Caco-2 (cell line): ENCODE results near the gene CELA1. TPM values are rescaled to one million over a fixed set of nuclear protein-coding genes. Genes with fewer than 3 reads are reported as not detected.

Source experiments
- BruUV-seq: library from RNA; stranded (reverse); fragments of 400-500 nt; replicated peaks from 2 replicates; lab custom pipeline; 2021; lab: Mats Ljungman, UMichigan
- CTCF ChIA-PET: fragments of 300-600 bp; sonication (Branson Sonifier 250); formaldehyde crosslinking; loops from one replicate; lab custom pipeline; 2022; ENCODE audit warnings: antibody characterized with exemption; lab: Charles Lee
- POLR2A ChIA-PET: fragments of 300-600 bp; sonication (Branson Sonifier 250); formaldehyde crosslinking; loops from one replicate; lab custom pipeline; 2022; ENCODE audit warnings: antibody characterized with exemption; lab: Charles Lee
- DNase-seq, 2 experiments: peaks; one replicate each; pipeline versions ENCODE4 v3.0.0 to v3.0.0-alpha.2; 2020 to 2022
- H3K27me3 ChIP-seq: replicated peaks from 2 replicates; pipeline ENCODE4 v1.6.0; 2011; ENCODE audit warnings: low read length; ENCODE audit not compliant: control insufficient read depth, insufficient read depth
- H3K36me3 ChIP-seq: 2 replicates; pipeline ENCODE4 v1.5.1; 2011; ENCODE audit warnings: low read length; ENCODE audit not compliant: control insufficient read depth, insufficient read depth
- H3K4me1 ChIP-seq: fragments of 250-450 bp; sonication (Bioruptor Pico); 2 replicates; pipeline ENCODE4 v1.5.1; 2020; ENCODE audit warnings: mild to moderate bottlenecking
- H3K4me3 ChIP-seq: 2 replicates; pipeline ENCODE4 v1.5.1; 2011; ENCODE audit warnings: low read depth, mild to moderate bottlenecking, control low read depth, low read length
- H3K9me3 ChIP-seq: fragments of 250-450 bp; sonication (Bioruptor Pico); 2 replicates; pipeline ENCODE4 v1.5.1; 2020; ENCODE audit warnings: mild to moderate bottlenecking, moderate library complexity
- H3K27ac Mint-ChIP-seq: one replicate; pipeline ENCODE4 v1.8.0; 2022; ENCODE audit warnings: mixed read lengths; ENCODE audit not compliant: unreplicated experiment
- H3K27me3 Mint-ChIP-seq: one replicate; pipeline ENCODE4 v1.8.0; 2022; ENCODE audit warnings: mixed read lengths; ENCODE audit not compliant: insufficient read depth, unreplicated experiment
- H3K36me3 Mint-ChIP-seq: one replicate; pipeline ENCODE4 v1.8.0; 2022; ENCODE audit warnings: mild to moderate bottlenecking, mixed read lengths; ENCODE audit not compliant: insufficient read depth, unreplicated experiment
- H3K4me1 Mint-ChIP-seq: one replicate; pipeline ENCODE4 v1.8.0; 2022; ENCODE audit warnings: low read depth, mixed read lengths; ENCODE audit not compliant: unreplicated experiment
- H3K4me3 Mint-ChIP-seq: one replicate; pipeline ENCODE4 v1.8.0; 2022; ENCODE audit warnings: mild to moderate bottlenecking, moderate library complexity, mixed read lengths; ENCODE audit not compliant: unreplicated experiment
- H3K9me3 Mint-ChIP-seq: one replicate; pipeline ENCODE4 v1.8.0; 2022; ENCODE audit warnings: mixed read lengths; ENCODE audit not compliant: unreplicated experiment
- CTCF ChIP-seq, 2 experiments: fragments of 200-600 bp in 1 of 2; IDR thresholded peaks; 1 replicate in 1 of 2; 2 replicates in 1 of 2; pipeline versions ENCODE4 v1.5.1 to v1.8.0; 2011 to 2022; ENCODE audit warnings: antibody characterized with exemption in 1 of 2, control low read depth in 1 of 2, inconsistent platforms in 1 of 2, low read depth in 1 of 2, low read length in 1 of 2, mild to moderate bottlenecking in 1 of 2, moderate library complexity in 1 of 2; ENCODE audit not compliant: insufficient read depth in 1 of 2, severe bottlenecking in 1 of 2, unreplicated experiment in 1 of 2
- intact Hi-C: fragments of 100-400 bp; cut with micrococcal nuclease; formaldehyde crosslinking; loops from one replicate; pipeline ENCODE4 v1.10.0; 2022; ENCODE audit not compliant: unreplicated experiment
- total RNA-seq: library from RNA; stranded (reverse); gene quantifications from 2 replicates; pipeline ENCODE4 v1.2.3, GENCODE V29; 2022

The CELA1 gene
- total RNA-seq, 1 experiment from 2014 or later = not detected

GRCh38 chr12:51326698-51327439 lies 19.6 kb downstream of the CELA1 start:
- peak in 1 of 2 experiments; percentile 67 for DNase-seq
- no peaks in the 10 kb centered on the region for H3K27me3 ChIP-seq
- no peak for TF ChIP-seq CTCF (IDR thresholded peaks at IDR 0.05; ENCODE audit: insufficient read depth in 1 of 2, low read depth in 1 of 2, low read length in 1 of 2, severe bottlenecking in 1 of 2, unreplicated experiment in 1 of 2)
- POLR2A ChIA-PET = interaction anchor here (0.6 kb wide), 4 partner anchors 13 to 100 kb away, joined by 3 to 5 read pairs (median 4); no protein-coding TSS in a partner anchor
- Mint-ChIP-seq H3K9me3 (no peaks in the 10 kb centered on the region), H3K4me1 (peaks cover 38% of the 10 kb centered on the region), H3K27me3 (no peaks in the 10 kb centered on the region), H3K36me3 (peaks cover 2% of the 10 kb centered on the region), H3K27ac (peak overlapping the region; percentile 85), H3K4me3 (peak overlapping the region; percentile 3)
- peaks cover 26% of the 10 kb centered on the region for H3K4me1 ChIP-seq
- H3K36me3 ChIP-seq = no peaks in the 10 kb centered on the region
- intact Hi-C loops = loop anchor here (1.0 to 2.0 kb wide), 2 partner anchors 9 to 14 kb away; no protein-coding TSS in a partner anchor
- no peaks in the 10 kb centered on the region for H3K9me3 ChIP-seq
- no peak overlapping the region for H3K4me3 ChIP-seq
- no TSS peak for BruUV-seq
- CTCF ChIA-PET = interaction anchor here (0.5 to 1.3 kb wide), 4 partner anchors 14 to 1384 kb away, joined by 3 to 12 read pairs (median 4); no protein-coding TSS in a partner anchor

- Histone ChIP-seq H3K4me3 (no peak overlapping the region), H3K9me3 (no peaks in the 10 kb centered on the region), H3K27me3 (no peaks in the 10 kb centered on the region), H3K36me3 (no peaks in the 10 kb centered on the region), H3K4me1 (peaks cover 45% of the 10 kb centered on the region)
- POLR2A ChIA-PET = no interaction called here
- peak in 1 of 2 experiments; percentile 45 for DNase-seq
- Mint-ChIP-seq H3K4me1 (peaks cover 47% of the 10 kb centered on the region), H3K27ac (peak overlapping the region; percentile 53), H3K27me3 (no peaks in the 10 kb centered on the region), H3K4me3 (no peak overlapping the region), H3K9me3 (no peaks in the 10 kb centered on the region), H3K36me3 (peaks cover 12% of the 10 kb centered on the region)
- CTCF ChIA-PET = interaction anchor here (1.0 kb wide), 1 partner anchor 13 kb away, joined by 10 read pairs; no protein-coding TSS in a partner anchor
- intact Hi-C loops = no loop called here
- TF ChIP-seq CTCF (IDR thresholded peaks at IDR 0.05; ENCODE audit: insufficient read depth in 1 of 2, low read depth in 1 of 2, low read length in 1 of 2, severe bottlenecking in 1 of 2, unreplicated experiment in 1 of 2) = no peak
- BruUV-seq = no TSS peak
These were observed 21.5 kb downstream of the CELA1 start for GRCh38 chr12:51324953-51325352.

GRCh38 chr12:51323966-51324895 lies 22.2 kb downstream of the CELA1 start, which contains the start of gene BIN2:
Gene BIN2, minus strand, starts transcription at chr12:51324174. Its CDS starts 72 bp downstream, at chr12:51324102.
- no peaks in the 10 kb centered on the region for H3K27me3 Mint-ChIP-seq
- no peaks in the 10 kb centered on the region for H3K9me3 Mint-ChIP-seq
- peaks cover 49% of the 10 kb centered on the region for H3K4me1 Mint-ChIP-seq
- Histone ChIP-seq H3K36me3 (no peaks in the 10 kb centered on the region), H3K4me3 (no peak within 1 kb of the TSS), H3K27me3 (no peaks in the 10 kb centered on the region), H3K4me1 (peaks cover 52% of the 10 kb centered on the region), H3K9me3 (no peaks in the 10 kb centered on the region)
- ChIA-PET POLR2A (no interaction called here), CTCF (interaction anchor here (1.0 kb wide), 1 partner anchor 14 kb away, joined by 10 read pairs; no protein-coding TSS in a partner anchor)
- DNase-seq = no peak
- no peak for TF ChIP-seq CTCF (IDR thresholded peaks at IDR 0.05; ENCODE audit: insufficient read depth in 1 of 2, low read depth in 1 of 2, low read length in 1 of 2, severe bottlenecking in 1 of 2, unreplicated experiment in 1 of 2)
- peak within 1 kb of the TSS; percentile 81 for H3K27ac Mint-ChIP-seq
- no peak within 1 kb of the TSS for H3K4me3 Mint-ChIP-seq
- intact Hi-C loops = no loop called here
- BruUV-seq = no TSS peak
- peaks cover 12% of the 10 kb centered on the region for H3K36me3 Mint-ChIP-seq
